ENCODE measurements around the gene GRIK3. TPM values are rescaled to one million over a fixed set of nuclear protein-coding genes. Genes with fewer than 3 reads are reported as not detected.

Gene GRIK3
- polyA plus RNA-seq, 3 donors: 2.8 to 3.3 (median 3.1) TPM

GRCh38 chr1:36871146-36871971, 163.0 kb downstream of the GRIK3 start:
- no peak for DNase-seq (ENCODE audit: extremely low read depth in 1 of 11, low read depth in 9 of 11, low spot score in 4 of 11)

GRCh38 chr1:36869826-36870225, 164.5 kb downstream of the GRIK3 start:
- no peak for DNase-seq (ENCODE audit: extremely low read depth in 1 of 11, low read depth in 9 of 11, low spot score in 4 of 11)

- no peak for DNase-seq (ENCODE audit: extremely low read depth in 1 of 11, low read depth in 9 of 11, low spot score in 4 of 11)
Measured at GRCh38 chr1:36869054-36869453, 165.3 kb downstream of the GRIK3 start.

GRCh38 chr1:36867575-36867974, 166.7 kb downstream of the GRIK3 start:
- no peak for DNase-seq (ENCODE audit: extremely low read depth in 1 of 11, low read depth in 9 of 11, low spot score in 4 of 11)

GRCh38 chr1:36866169-36866814, 168.0 kb downstream of the GRIK3 start:
- DNase-seq (ENCODE audit: extremely low read depth in 1 of 11, low read depth in 9 of 11, low spot score in 4 of 11): peak in 5 of 11 donors; percentile 9 to 27 (median 13)

GRCh38 chr1:36865602-36865900, 168.8 kb downstream of the GRIK3 start:
- no peak for DNase-seq (ENCODE audit: extremely low read depth in 1 of 11, low read depth in 9 of 11, low spot score in 4 of 11)

- no peak for DNase-seq (ENCODE audit: extremely low read depth in 1 of 11, low read depth in 9 of 11, low spot score in 4 of 11)
Measured at GRCh38 chr1:36864823-36865601, 169.3 kb downstream of the GRIK3 start.

GRCh38 chr1:36864182-36864822, 170.0 kb downstream of the GRIK3 start:
- no peak for DNase-seq (ENCODE audit: extremely low read depth in 1 of 11, low read depth in 9 of 11, low spot score in 4 of 11)

- no peak for DNase-seq (ENCODE audit: extremely low read depth in 1 of 11, low read depth in 9 of 11, low spot score in 4 of 11)
Measured at GRCh38 chr1:36863500-36863899, 170.8 kb downstream of the GRIK3 start.

- DNase-seq (ENCODE audit: extremely low read depth in 1 of 11, low read depth in 9 of 11, low spot score in 4 of 11): no peak
Measured at GRCh38 chr1:36863061-36863460, 171.3 kb downstream of the GRIK3 start.

GRCh38 chr1:36861375-36861774, 172.9 kb downstream of the GRIK3 start:
- DNase-seq (ENCODE audit: extremely low read depth in 1 of 11, low read depth in 9 of 11, low spot score in 4 of 11): no peak

- no peak for DNase-seq (ENCODE audit: extremely low read depth in 1 of 11, low read depth in 9 of 11, low spot score in 4 of 11)
Measured at GRCh38 chr1:36859926-36860325, 174.4 kb downstream of the GRIK3 start.

GRCh38 chr1:36858981-36859380, 175.3 kb downstream of the GRIK3 start:
- no peak for DNase-seq (ENCODE audit: extremely low read depth in 1 of 11, low read depth in 9 of 11, low spot score in 4 of 11)

GRCh38 chr1:36858553-36858952, 175.8 kb downstream of the GRIK3 start:
- no peak for DNase-seq (ENCODE audit: extremely low read depth in 1 of 11, low read depth in 9 of 11, low spot score in 4 of 11)

- no peak for DNase-seq (ENCODE audit: extremely low read depth in 1 of 11, low read depth in 9 of 11, low spot score in 4 of 11)
Measured at GRCh38 chr1:36857754-36858153, 176.6 kb downstream of the GRIK3 start.

- DNase-seq (ENCODE audit: extremely low read depth in 1 of 11, low read depth in 9 of 11, low spot score in 4 of 11): peak in 5 of 11 donors; percentile 6 to 15 (median 7)
Measured at GRCh38 chr1:36855699-36856494, 178.4 kb downstream of the GRIK3 start.

GRCh38 chr1:36853638-36854037, 180.7 kb downstream of the GRIK3 start:
- DNase-seq (ENCODE audit: extremely low read depth in 1 of 11, low read depth in 9 of 11, low spot score in 4 of 11): no peak

GRCh38 chr1:36852586-36852985, 181.7 kb downstream of the GRIK3 start:
- no peak for DNase-seq (ENCODE audit: extremely low read depth in 1 of 11, low read depth in 9 of 11, low spot score in 4 of 11)

GRCh38 chr1:36851595-36851994, 182.7 kb downstream of the GRIK3 start:
- no peak for DNase-seq (ENCODE audit: extremely low read depth in 1 of 11, low read depth in 9 of 11, low spot score in 4 of 11)

Data from renal cortex interstitium (tissue), 11 donors.